CD14-positive monocyte (primary cell): ENCODE data around the gene ZPLD1. TPM values are rescaled to one million over a fixed set of nuclear protein-coding genes. Genes with fewer than 3 reads are reported as not detected.

Experiments used
- DNase-seq, 3 donors: peaks; one replicate each; pipeline ENCODE4 v3.0.0-alpha.2; 2011 to 2022
- H2AFZ ChIP-seq: 2 replicates; pipeline ENCODE4 v1.6.0; 2012; ENCODE audit warnings: mild to moderate bottlenecking, low read depth, low read length, inconsistent platforms; ENCODE audit not compliant: insufficient read depth, poor library complexity, severe bottlenecking
- H3K27ac ChIP-seq, 2 donors: 1 replicate in 1 of 2; 2 replicates in 1 of 2; pipeline ENCODE4 v1.5.1; 2012 to 2013; ENCODE audit warnings: low read length in 2 of 2, control low read depth in 1 of 2, inconsistent platforms in 1 of 2, low read depth in 1 of 2, mild to moderate bottlenecking in 1 of 2
- H3K27me3 ChIP-seq, 2 donors: one replicate each; pipeline versions ENCODE4 v1.6.0 to v1.6.1; 2011 to 2013; ENCODE audit warnings: low read length in 2 of 2; ENCODE audit not compliant: control insufficient read depth in 2 of 2, insufficient read depth in 2 of 2
- H3K36me3 ChIP-seq, 2 donors: replicated peaks in 1 of 2; 1 replicate in 1 of 2; 2 replicates in 1 of 2; pipeline versions ENCODE4 v1.5.1 to v1.6.1; 2012 to 2013; ENCODE audit warnings: low read length in 2 of 2, control low read depth in 1 of 2, inconsistent platforms in 1 of 2, mild to moderate bottlenecking in 1 of 2; ENCODE audit not compliant: insufficient read depth in 2 of 2, control insufficient read depth in 1 of 2
- H3K4me1 ChIP-seq, 2 donors: 1 replicate in 1 of 2; 2 replicates in 1 of 2; pipeline versions ENCODE4 v1.5.1 to v1.6.1; 2012 to 2013; ENCODE audit warnings: low read length in 2 of 2, control low read depth in 1 of 2, inconsistent platforms in 1 of 2, mild to moderate bottlenecking in 1 of 2, moderate library complexity in 1 of 2; ENCODE audit not compliant: insufficient read depth in 2 of 2, control insufficient read depth in 1 of 2
- H3K4me2 ChIP-seq: replicated peaks from 2 replicates; pipeline ENCODE3; 2012; ENCODE audit warnings: low read length, moderate library complexity, mild to moderate bottlenecking; ENCODE audit not compliant: poor library complexity, severe bottlenecking; ENCODE audit errors: extremely low read depth
- H3K4me3 ChIP-seq, 3 experiments: fragments of 200-600 bp in 1 of 3; sonication (generic) in 1 of 3; replicated peaks in 1 of 3; 1 replicate in 2 of 3; 2 replicates in 1 of 3; pipeline ENCODE4 v1.5.1; 2011 to 2013; ENCODE audit warnings: low read length in 3 of 3, mild to moderate bottlenecking in 3 of 3, control low read depth in 2 of 3, low read depth in 2 of 3, inconsistent platforms in 1 of 3, moderate library complexity in 1 of 3
- H3K79me2 ChIP-seq: 2 replicates; pipeline ENCODE4 v1.6.0; 2012; ENCODE audit warnings: mild to moderate bottlenecking, control low read depth, inconsistent platforms, low read length, moderate library complexity; ENCODE audit not compliant: insufficient read depth
- H3K9ac ChIP-seq: 2 replicates; pipeline ENCODE4 v1.6.0; 2017; ENCODE audit warnings: low read length, mild to moderate bottlenecking; ENCODE audit not compliant: insufficient read depth, poor library complexity, severe bottlenecking
- H3K9me3 ChIP-seq, 2 donors: replicated peaks in 1 of 2; 1 replicate in 1 of 2; 2 replicates in 1 of 2; pipeline versions ENCODE4 v1.5.1 to v1.6.1; 2012 to 2013; ENCODE audit warnings: low read length in 2 of 2, control low read depth in 1 of 2; ENCODE audit not compliant: control insufficient read depth in 1 of 2, insufficient read depth in 1 of 2
- H4K20me1 ChIP-seq: 2 replicates; pipeline ENCODE4 v1.6.0; 2012; ENCODE audit warnings: mild to moderate bottlenecking, low read length, control low read depth, moderate library complexity; ENCODE audit not compliant: insufficient read depth
- H3K27ac Mint-ChIP-seq, 7 donors: one replicate each; pipeline ENCODE4 v1.8.0; 2020; ENCODE audit warnings: mild to moderate bottlenecking in 7 of 7, mixed read lengths in 7 of 7, moderate library complexity in 6 of 7, inconsistent platforms in 2 of 7
- H3K27me3 Mint-ChIP-seq, 3 donors: one replicate each; pipeline ENCODE4 v1.8.0; 2021 to 2022; ENCODE audit warnings: low read depth in 3 of 3, mild to moderate bottlenecking in 3 of 3, mixed read lengths in 3 of 3, moderate library complexity in 3 of 3, inconsistent platforms in 1 of 3
- H3K36me3 Mint-ChIP-seq, 2 donors: one replicate each; pipeline ENCODE4 v1.8.0; 2020; ENCODE audit warnings: mixed read lengths in 2 of 2, inconsistent platforms in 1 of 2, mild to moderate bottlenecking in 1 of 2
- H3K4me1 Mint-ChIP-seq: one replicate; pipeline ENCODE4 v1.8.0; 2020; ENCODE audit warnings: mild to moderate bottlenecking, mixed read lengths
- H3K4me3 Mint-ChIP-seq, 2 donors: one replicate each; pipeline ENCODE4 v1.8.0; 2020; ENCODE audit warnings: mild to moderate bottlenecking in 2 of 2, mixed read lengths in 2 of 2, moderate library complexity in 1 of 2
- H3K9me3 Mint-ChIP-seq, 7 donors: one replicate each; pipeline ENCODE4 v1.8.0; 2020 to 2022; ENCODE audit warnings: mixed read lengths in 7 of 7, mild to moderate bottlenecking in 6 of 7, moderate library complexity in 6 of 7, inconsistent platforms in 2 of 7
- CTCF ChIP-seq: fragments of 200-600 bp; IDR thresholded peaks from one replicate; pipeline ENCODE4 v1.8.0; 2022; ENCODE audit warnings: antibody characterized with exemption, mild to moderate bottlenecking
- WGBS: methylation state at CpG from one replicate; pipeline ENCODE4 v1.1.5; 2013; ENCODE audit warnings: missing lambda C conversion rate; ENCODE audit not compliant: insufficient coverage; 5-methylcytosine and 5-hydroxymethylcytosine counted together
- intact Hi-C, 2 donors: fragments of 100-400 bp; cut with micrococcal nuclease; formaldehyde crosslinking; loops; one replicate each; pipeline versions ENCODE4 v1.15.0 to v1.15.1; 2023
- polyA plus RNA-seq, 3 donors: library from polyadenylated mRNA; depleted of rRNA in 1 of 3; unstranded in 2 of 3; stranded (reverse) in 1 of 3; fragments of 300-500 nt in 2 of 3; fragments of >200 nt in 1 of 3; fragmentation: Illumina TruSeq in 2 of 3; gene quantifications; 1 replicate in 2 of 3; 2 replicates in 1 of 3; pipeline ENCODE4 v1.2.3, GENCODE V29; 2012 to 2021

The ZPLD1 gene
- polyA plus RNA-seq, 3 donors, result not detected

GRCh38 chr3:102466001-102466400 is 31.2 kb downstream of the ZPLD1 start:
- no peak overlapping the region for H2AFZ ChIP-seq
- no peaks in the 10 kb centered on the region for H3K36me3 ChIP-seq
- no peaks in the 10 kb centered on the region for H3K4me1 Mint-ChIP-seq
- H3K4me1 ChIP-seq, result no peaks in the 10 kb centered on the region
- no peaks in the 10 kb centered on the region for H4K20me1 ChIP-seq
- H3K27me3 Mint-ChIP-seq, result peaks cover 0 to 7% (median 4%) of the 10 kb centered on the region in 3 donors
- TF ChIP-seq CTCF, result no peak
- no peaks in the 10 kb centered on the region for H3K9me3 ChIP-seq
- intact Hi-C loops, result no loop called here
- H3K4me3 Mint-ChIP-seq, result no peak overlapping the region
- H3K79me2 ChIP-seq, result no peaks in the 10 kb centered on the region
- H3K36me3 Mint-ChIP-seq, result no peaks in the 10 kb centered on the region
- H3K4me2 ChIP-seq, result no peak overlapping the region
- no peak overlapping the region for H3K9ac ChIP-seq
- WGBS, result no CpG with 5 or more reads among the region's 1 CpG
- no peaks in the 10 kb centered on the region for H3K27me3 ChIP-seq
- H3K9me3 Mint-ChIP-seq, result peaks cover 0 to 2% (median 0%) of the 10 kb centered on the region in 7 donors
- DNase-seq, result no peak
- no peak overlapping the region for H3K27ac ChIP-seq
- H3K4me3 ChIP-seq, result no peak overlapping the region
- H3K27ac Mint-ChIP-seq, result no peak overlapping the region

GRCh38 chr3:102470066-102470465 is 35.3 kb downstream of the ZPLD1 start:
- no peak overlapping the region for H3K27ac ChIP-seq
- TF ChIP-seq CTCF, result no peak
- intact Hi-C loops, result no loop called here
- H3K27me3 ChIP-seq, result no peaks in the 10 kb centered on the region
- Mint-ChIP-seq H3K4me1 (no peaks in the 10 kb centered on the region), H3K9me3 (peaks cover 0 to 2% (median 0%) of the 10 kb centered on the region in 7 donors), H3K27me3 (peaks cover 0 to 5% (median 2%) of the 10 kb centered on the region in 3 donors), H3K36me3 (no peaks in the 10 kb centered on the region), H3K27ac (no peak overlapping the region), H3K4me3 (no peak overlapping the region)
- no peaks in the 10 kb centered on the region for H3K9me3 ChIP-seq
- H4K20me1 ChIP-seq, result no peaks in the 10 kb centered on the region
- no peak overlapping the region for H3K4me3 ChIP-seq
- no peaks in the 10 kb centered on the region for H3K79me2 ChIP-seq
- no peak overlapping the region for H3K4me2 ChIP-seq
- no CpG with 5 or more reads among the region's 6 CpGs for WGBS
- no peak overlapping the region for H2AFZ ChIP-seq
- H3K4me1 ChIP-seq, result no peaks in the 10 kb centered on the region
- DNase-seq, result no peak
- no peaks in the 10 kb centered on the region for H3K36me3 ChIP-seq
- H3K9ac ChIP-seq, result no peak overlapping the region
